HG03342 (cell line): ENCODE results near the gene PAX3.

Experiments
- ATAC-seq: cut with Tn5 transposase; IDR thresholded peaks from one replicate; pipeline ENCODE4 v1.9.1; 2021; ENCODE audit warnings: mild to moderate bottlenecking, moderate library complexity; ENCODE audit not compliant: unreplicated experiment

The PAX3 gene

GRCh38 chr2:222310747-222311318, 12.0 kb upstream of the PAX3 start:
- no peak for ATAC-seq

- ATAC-seq: no peak
Measured at GRCh38 chr2:222309766-222310165, 11.0 kb upstream of the PAX3 start.

GRCh38 chr2:222309361-222309760, 10.6 kb upstream of the PAX3 start:
- no peak for ATAC-seq

- ATAC-seq: no peak
Measured at GRCh38 chr2:222307978-222308730, 9.4 kb upstream of the PAX3 start.

GRCh38 chr2:222307143-222307756, 8.5 kb upstream of the PAX3 start:
- no peak for ATAC-seq

GRCh38 chr2:222306393-222307142, 7.8 kb upstream of the PAX3 start:
- ATAC-seq: no peak

- ATAC-seq: no peak
Measured at GRCh38 chr2:222305516-222306392, 7.0 kb upstream of the PAX3 start.

- ATAC-seq: no peak
Measured at GRCh38 chr2:222304737-222305515, 6.1 kb upstream of the PAX3 start.

GRCh38 chr2:222303828-222304736, 5.3 kb upstream of the PAX3 start:
- no peak for ATAC-seq

GRCh38 chr2:222303045-222303827, 4.4 kb upstream of the PAX3 start:
- ATAC-seq: no peak

GRCh38 chr2:222302178-222303018, 3.6 kb upstream of the PAX3 start:
- ATAC-seq: no peak

- ATAC-seq: no peak
Measured at GRCh38 chr2:222301796-222302118, 3.0 kb upstream of the PAX3 start.

- no peak for ATAC-seq
Measured at GRCh38 chr2:222301053-222301795, 2.4 kb upstream of the PAX3 start.

- no peak for ATAC-seq
Measured at GRCh38 chr2:222300726-222301052, 1.9 kb upstream of the PAX3 start.

- ATAC-seq: no peak
Measured at GRCh38 chr2:222299906-222300725, 1.3 kb upstream of the PAX3 start.

- no peak for ATAC-seq
Measured at GRCh38 chr2:222298001-222298310, 842 bp downstream of the PAX3 start.
